ENCODE results near the gene SLCO2A1. TPM values are rescaled to one million over a fixed set of nuclear protein-coding genes. Genes with fewer than 3 reads are reported as not detected.

The SLCO2A1 gene
- polyA plus RNA-seq, 1 donor = 19.5 TPM

GRCh38 chr3:133953297-133953696 is 76.4 kb downstream of the SLCO2A1 start:
- DNase-seq = no peak

- no peak for DNase-seq
Measured at GRCh38 chr3:133949438-133949837, 80.3 kb downstream of the SLCO2A1 start.

GRCh38 chr3:133948996-133949395 is 80.7 kb downstream of the SLCO2A1 start:
- DNase-seq = no peak

- DNase-seq = no peak
Measured at GRCh38 chr3:133948131-133948810, 81.5 kb downstream of the SLCO2A1 start.

- DNase-seq = no peak
Measured at GRCh38 chr3:133945381-133946095, 84.2 kb downstream of the SLCO2A1 start.

DNA sequence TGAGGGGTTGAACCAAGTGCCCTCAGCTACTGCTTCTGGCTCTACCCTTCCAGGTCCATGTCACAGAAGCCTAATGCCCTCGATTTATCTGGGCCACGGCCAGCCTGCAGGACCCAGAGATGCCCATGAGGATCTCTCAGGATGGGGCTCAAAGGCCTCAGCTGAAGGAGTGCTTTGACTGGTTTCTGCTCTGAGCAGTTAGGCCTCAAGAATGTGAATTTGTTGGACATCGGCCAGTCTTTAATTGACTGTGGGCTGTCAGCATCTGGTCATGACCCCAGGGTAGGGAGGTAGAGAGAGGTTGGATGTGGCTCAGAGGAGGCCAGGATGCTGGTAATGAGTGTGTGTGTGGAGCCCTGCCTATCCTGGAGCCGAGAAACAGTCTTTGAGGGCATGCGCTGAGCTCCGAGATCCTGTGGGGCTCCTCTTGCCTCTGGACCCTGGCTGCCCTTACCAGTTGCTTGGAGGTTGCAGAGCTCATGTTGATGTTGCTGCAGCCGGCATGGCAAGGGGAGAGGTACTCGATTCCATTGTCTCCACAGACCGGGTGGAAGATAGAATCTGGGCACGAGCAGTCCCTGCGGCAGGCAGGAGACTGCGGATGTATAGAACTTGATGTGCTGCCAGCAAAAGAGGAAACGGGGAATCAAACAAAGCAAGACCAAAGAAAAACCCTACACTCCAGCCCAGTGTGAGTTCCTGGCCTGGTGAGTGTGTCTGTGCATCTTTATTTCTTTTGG is 84.9 kb downstream of the SLCO2A1 start:
- DNase-seq = no peak

GRCh38 chr3:133944181-133944580 is 85.5 kb downstream of the SLCO2A1 start:
- no peak for DNase-seq

- DNase-seq = no peak
Measured at GRCh38 chr3:133943639-133944141, 86.0 kb downstream of the SLCO2A1 start.

DNA sequence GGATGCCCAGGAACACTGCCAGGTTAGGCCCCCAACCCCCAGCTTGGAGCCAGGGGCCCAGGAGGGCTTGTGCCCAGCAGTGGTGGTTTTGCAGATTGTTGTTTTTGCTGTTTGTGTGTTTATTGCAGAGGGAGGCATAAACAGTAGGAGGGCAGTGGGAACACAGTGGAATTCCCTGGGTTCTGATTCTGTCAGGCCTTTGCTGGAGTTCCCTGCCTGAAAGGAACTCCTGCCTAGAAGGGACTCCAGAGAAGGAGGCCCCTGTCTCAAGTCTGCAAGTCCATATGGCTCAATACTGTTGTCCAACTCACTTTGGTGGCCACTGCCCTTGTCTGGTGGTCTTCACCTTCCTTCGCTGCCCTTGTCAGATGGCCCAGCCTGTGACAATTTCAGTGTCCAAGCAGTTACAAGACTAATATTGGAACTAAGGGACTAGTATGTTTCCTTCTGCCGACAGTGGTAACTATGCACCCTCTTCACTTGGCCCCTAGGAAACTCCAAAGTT is 86.6 kb downstream of the SLCO2A1 start:
- DNase-seq = no peak

DNA sequence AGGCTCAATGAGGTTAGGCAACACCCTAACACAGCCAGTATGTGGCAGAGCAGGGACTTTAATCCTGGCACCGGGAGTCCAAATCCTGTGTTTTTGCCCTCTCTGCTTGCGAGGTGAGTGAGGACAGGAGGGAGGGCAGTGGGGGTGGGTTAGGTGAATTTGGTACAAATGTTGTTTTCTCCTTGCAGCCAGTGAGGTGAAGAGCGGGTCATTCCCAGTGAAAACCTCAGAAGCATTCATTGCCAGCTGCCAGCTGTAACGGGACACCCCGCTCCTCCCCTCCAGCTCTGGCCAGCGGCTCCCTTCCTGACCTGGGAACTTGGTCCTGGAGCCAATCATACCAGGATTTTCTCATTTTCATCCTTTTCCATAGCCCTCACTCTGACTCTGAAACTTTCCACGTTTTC is 88.3 kb downstream of the SLCO2A1 start:
- DNase-seq = no peak

DNA sequence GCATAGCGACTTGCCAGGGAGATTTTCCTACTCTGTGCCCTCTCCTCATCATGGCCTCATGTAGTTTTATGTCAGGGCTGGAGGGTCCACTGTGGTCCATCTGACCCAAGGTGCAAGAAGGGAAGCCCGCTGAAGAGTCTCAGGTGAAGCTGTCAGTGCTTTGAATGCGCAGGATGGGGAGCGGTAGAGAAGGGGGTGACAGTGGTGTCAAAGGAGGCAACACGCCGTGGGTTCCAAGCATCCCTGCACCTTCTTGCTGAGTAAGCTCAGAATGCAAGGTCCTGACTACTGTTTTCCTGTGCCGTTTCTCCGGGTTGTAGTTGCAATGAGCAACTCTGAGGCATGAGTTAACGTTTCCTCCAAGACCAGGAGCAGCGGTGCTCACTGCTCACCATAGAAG is 89.2 kb downstream of the SLCO2A1 start:
- DNase-seq = no peak

GRCh38 chr3:133939463-133939835 is 90.3 kb downstream of the SLCO2A1 start:
- no peak for DNase-seq

DNA sequence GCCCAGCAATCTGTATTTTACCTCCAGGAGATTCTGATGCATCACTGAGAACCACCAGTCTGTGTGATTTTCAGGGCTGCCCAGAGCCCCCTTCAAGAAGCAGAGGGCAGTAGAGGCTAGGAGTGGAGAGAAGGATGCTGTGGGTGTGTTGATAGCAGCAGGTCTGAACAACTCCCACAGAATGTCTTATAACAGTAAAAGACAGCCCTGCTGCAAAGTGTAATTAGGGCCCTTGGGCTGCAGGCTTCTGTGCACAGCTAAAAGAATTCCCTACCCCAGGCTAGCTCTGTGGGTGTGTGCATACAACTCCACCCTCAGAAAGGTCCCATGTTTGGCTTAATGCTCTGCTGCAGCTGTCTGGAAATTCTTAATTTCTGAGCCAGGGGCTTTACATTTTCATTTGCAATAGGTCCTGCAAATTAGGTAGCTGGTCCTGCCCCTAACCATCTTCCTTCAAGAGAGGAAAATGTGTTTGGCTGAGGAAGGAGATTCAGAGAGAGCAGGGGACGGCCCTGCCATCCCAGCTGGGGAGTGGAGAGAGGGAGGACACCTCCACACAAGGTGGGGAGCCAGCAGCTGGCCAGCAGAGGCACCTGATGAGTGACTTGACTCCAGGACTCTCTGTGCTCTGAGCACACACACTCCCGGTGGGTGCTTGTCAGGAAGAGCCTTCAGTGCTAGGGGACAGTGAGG is 90.8 kb downstream of the SLCO2A1 start:
- no peak for DNase-seq

DNA sequence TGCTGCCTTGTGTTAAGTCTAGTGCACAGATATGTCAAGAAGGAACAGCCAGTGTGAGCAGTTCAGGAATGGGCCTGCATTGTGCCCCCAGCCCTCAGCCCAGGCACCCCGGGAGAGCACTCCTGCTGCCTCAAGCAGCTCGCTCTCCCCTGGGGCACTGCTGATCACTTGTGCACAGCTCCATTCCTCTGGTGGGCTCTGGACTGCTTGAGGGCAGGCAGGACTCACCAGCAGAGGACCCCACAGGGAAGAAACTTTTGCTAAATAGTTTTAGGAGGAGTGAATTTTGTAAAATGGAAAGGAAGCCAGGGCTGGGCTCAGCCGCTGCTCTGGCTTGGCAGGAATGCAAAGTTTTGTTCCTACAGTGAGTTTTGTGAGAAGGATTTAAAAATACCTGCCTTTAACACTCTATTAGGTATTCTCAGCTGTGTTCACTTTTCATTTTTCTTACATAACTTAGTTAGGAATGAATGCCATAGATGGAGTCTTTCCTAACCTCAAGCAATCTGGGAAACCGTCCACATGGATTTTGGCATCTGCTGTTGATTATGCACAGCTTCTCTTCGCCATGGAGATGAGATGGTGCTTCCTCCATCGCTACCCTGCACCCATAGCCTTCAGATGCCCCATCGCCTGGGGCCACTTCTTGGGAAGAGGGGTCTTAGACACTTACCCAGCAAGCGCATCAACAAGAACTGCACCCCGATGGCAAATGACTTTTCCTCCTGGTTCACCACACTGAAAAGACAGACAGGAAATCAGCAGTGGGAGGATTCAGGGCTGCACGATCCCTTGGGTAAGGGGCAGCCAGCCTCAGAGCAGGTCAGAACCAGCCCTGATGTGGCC is 91.7 kb downstream of the SLCO2A1 start:
- no peak for DNase-seq

DNA sequence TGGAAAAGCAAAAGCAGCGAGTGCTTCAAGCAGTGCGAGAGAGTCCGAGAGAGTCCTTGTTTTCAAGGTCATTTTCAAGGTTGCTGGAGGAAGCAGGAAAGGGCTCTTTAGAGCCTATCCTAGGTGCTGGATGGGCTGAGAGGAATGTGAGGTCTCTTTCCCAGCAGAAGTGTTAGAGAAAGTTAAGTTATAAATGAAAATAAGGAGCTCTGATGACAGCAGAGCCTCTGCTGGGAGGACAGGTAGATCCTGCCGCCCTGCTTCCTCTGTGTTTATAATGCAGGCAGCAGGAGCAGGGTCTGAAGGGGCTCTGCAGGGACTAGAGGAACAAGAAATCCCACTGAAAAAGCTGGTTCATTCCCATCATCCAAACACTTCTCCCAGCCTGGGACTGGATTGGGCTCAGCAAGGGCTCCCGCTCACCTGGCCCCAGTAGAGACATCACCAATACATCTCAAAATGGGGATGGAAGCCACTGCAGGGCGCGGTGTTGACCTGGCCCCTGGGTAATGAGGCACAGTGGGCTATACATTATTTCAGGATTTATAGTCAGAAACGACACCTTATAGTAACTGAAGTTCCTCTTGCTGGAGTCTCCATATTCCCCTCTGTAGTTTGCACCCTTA is 92.6 kb downstream of the SLCO2A1 start:
- no peak for DNase-seq

DNA sequence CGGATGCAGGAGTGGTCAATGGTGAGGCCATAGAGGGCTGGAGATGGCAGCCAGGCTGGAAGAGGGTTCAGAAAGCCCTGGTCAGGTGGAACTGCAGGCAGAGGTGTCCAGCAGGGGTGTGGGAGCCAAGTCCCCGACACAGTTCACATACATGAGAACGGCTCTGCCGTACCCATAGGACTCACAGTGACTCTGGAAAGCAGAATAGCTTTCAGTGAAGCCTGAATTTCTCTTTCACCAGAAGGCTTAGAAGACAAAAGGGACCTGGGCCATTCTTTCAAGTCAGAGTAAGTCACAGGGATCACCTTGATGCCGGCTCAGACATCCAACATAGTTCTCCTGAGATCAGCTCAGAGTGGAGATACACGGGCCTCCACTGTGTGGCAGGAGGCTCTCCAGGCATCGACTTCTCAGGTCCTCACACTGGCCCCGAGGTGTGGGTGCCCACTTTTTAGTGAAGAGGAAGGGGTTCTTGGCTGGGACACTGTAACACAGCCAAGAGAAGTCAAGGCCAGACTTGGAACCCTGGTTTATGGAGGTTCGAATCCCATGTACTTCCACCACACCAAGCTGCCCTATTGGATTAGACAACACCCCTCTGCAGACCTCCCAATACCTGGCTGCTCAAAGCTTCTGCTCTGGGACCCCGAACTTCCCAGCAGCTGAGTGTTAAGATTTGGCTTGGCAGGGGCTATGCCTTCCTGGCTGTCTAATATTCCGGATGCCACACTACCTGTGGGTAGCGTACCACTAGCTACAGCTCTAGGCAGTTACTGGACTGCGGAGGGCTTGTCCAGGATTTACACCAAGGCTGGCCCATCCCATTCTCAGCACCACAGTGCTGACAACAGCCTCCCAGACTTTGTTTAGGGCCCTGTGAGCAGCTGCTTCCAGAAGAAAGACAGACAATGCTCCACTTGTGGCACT is 93.6 kb downstream of the SLCO2A1 start:
- DNase-seq = no peak

DNA sequence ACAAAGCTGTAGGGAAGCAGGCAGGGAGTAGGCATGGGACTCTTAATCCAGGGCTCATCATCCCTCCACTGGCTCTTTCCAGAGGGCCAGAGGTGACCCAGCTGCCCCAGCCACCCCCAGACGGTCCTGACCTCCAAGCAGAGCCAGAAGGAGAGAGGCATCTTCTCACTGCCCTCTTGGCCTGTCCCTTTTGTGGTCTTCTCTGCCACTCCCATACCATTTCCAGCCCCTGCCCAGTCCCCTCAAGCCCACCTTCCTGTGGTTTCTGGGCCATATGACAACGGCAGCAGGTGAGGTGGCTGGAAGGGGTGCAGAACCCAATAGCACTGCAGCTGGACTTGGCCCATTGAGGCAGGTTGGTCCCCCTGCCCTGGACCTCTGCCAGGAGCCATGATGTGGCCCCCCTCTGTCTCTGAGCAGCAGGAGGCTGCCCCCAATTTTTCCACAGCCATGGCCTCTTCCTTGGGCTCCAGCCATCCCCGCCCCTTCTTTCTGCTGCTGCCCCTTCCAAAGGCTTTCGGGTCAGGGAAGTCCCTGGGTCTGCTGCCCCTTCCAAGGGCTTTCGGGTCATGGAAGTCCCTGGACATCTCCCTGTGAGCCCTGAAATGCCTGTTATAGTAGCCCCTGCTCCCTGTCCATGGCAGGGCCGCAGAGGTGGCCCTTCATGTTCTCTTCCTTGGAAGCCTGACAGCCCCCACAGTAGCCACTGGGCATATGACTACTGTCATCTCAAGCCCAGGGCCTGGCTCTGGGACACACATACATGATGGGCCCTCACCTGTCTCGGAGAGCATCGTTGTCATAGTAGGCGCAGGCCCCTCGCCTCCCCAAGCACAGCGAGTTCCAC is 94.5 kb downstream of the SLCO2A1 start:
- no peak for DNase-seq

Measured in left kidney (tissue), 2 donors.